GM12873 (cell line): ENCODE measurements around the gene C4orf36.

ENCODE experiments used
- TF ChIP-seq, protein P1 (sequence below): IDR thresholded peaks from 2 replicates; pipeline ENCODE4 v1.5.1; 2012; ENCODE audit warnings: low read depth, mild to moderate bottlenecking, moderate library complexity, low read length, control low read depth; ENCODE audit not compliant: insufficient read depth; ENCODE audit errors: missing control alignments

The C4orf36 gene, protein sequence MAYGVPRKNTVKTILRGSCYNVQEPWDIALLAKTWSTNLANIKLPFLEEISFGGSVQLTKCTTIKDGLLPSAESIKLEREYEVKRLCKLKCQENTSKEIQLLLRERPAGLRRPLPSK

DNA sequence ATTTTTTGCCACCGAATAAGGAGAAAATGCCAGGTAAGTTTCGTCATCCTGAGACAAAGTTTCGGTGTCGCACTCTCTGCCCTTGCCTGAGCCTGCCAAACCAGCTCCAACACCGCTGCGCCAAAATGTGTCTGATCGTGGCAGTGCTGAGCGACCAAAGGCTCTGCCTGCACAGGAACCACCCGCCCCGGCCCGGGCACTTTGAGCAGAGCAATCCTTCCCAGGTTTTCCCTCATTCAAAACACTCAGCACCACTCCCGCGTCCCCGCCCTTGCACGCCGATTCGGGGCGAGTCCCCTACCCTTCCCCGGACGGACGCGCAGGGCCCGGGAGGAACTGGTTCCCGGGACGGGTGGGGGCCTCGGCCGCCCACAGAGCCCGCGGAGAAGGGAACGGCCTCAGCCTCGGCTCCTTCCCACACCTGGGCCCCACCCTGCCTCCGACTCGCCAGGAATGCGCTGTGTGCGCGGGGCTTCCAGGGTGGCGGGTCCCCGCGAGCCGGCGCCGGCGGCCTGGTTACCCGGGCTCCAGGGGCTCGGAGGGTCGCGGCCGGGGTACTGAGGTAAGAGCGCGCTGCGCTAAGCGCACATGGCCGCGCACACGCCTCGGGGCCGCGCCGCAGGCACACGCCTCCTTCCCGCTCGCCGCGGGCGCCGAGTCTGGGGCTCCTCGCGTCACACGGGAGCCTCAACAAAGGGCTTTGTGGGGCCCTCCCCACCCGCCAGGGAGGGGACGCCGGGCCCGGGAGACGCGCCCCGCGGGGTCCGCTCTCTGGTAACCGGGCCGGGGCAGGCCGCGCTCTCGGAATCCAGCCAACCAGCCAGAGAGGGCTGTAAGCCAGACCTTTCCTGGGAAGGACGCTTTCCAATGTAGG lies at the start of gene C4orf36:
C4orf36 (minus strand) TSS at position 661 of the 874 bp plus-strand sequence. CDS start 902 bp downstream, outside the sequence.
- TF ChIP-seq, protein P1, sequence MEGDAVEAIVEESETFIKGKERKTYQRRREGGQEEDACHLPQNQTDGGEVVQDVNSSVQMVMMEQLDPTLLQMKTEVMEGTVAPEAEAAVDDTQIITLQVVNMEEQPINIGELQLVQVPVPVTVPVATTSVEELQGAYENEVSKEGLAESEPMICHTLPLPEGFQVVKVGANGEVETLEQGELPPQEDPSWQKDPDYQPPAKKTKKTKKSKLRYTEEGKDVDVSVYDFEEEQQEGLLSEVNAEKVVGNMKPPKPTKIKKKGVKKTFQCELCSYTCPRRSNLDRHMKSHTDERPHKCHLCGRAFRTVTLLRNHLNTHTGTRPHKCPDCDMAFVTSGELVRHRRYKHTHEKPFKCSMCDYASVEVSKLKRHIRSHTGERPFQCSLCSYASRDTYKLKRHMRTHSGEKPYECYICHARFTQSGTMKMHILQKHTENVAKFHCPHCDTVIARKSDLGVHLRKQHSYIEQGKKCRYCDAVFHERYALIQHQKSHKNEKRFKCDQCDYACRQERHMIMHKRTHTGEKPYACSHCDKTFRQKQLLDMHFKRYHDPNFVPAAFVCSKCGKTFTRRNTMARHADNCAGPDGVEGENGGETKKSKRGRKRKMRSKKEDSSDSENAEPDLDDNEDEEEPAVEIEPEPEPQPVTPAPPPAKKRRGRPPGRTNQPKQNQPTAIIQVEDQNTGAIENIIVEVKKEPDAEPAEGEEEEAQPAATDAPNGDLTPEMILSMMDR, result no peak

DNA sequence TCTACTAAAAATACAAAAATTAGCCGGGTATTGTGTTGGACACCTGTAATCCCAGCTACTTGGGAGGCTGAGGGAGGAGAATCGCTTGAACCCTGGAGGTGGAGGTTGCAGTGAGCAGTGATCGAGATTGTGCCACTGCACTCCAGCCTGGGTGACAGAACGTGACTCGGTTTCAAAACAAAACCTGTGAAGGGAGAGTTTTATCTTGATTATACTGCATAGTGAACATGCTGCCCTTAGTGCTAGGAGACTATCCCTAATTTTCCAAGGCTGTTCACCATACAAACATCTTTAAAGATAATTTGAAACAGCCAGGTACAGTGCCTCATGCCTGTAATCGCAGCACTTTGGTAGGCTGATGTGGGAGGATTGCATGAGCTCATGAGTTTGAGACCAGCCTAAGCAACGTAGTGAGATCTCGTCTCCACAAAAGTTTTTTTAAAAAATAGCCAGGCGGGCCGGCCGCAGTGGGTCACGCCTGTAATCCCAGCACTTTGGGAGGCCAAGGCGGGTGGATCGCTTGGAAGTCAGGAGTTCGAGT lies 48.8 kb upstream of the C4orf36 start:
- TF ChIP-seq, protein P1, result no peak

DNA sequence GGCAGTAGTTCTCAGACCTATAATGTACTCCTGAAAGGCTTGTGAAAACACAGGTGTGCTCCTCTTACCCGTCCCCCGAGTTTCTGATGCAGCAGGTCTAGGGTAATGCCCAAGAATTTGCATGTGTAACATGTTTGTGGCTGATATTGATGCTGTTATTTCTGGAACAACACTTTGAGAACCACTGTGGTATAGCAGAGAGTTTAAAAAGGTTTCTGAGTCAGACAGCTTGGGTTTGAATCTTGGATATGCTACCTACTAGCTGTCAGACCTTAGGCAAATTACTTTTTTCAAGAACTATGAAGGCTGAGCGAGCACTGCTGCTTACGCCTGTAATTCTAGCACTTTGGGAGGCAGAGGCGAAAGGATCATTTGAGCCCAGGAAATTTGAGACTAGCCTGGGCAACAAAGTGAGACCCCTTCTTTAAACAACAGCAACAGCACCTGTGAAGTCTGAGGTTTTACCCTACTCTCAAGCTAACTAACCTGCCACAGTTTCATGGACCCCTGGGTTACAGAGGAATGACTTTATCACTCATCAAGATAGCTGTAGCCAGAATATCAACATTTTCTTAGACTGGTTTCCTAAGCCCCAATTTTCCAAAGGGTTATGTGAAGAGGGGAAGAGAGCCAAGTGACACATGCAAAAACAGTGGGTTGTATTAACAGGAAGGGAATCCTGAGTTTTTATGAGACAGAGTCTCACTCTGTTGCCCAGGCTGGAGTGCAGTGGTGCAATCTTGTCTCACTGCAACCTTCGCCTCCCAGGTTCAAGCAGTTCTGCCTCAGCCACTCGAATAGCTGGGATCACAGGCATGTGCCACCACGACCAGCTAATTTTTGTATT lies 47.7 kb upstream of the C4orf36 start:
- TF ChIP-seq, protein P1, result no peak

DNA sequence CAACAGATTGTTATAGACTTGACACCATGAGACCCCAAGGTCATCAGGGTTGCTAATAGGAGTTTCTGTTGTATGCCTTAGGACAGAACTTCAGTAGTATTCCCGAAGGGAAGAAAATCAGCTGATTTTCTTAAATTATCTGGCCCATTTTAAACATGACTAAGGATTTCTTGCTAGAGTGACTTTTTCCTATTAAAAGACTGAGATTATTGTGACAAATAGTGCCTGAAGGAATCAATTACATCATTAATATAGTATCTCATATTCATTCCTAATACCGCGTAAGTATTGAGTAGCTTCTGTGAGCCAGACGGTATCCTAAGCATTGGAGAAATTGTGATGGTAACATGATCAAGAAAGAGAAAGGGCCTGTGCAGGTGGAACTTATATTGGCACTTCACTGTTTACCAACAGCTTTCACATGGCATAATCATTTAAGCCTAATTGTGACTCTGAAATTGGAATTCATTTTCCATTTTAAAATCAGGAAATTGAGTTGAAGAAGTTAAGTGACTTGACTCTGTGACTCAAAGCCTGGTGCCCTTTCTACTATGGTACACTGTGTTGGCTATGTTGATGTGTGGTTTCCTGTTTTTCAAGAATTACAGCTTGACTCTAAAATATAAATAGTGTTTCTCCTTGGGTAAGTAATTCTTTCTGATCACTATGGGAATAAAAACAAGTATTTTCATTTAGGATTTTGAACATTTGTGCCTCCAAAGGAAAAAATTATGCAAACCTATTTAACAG lies 46.7 kb upstream of the C4orf36 start:
- TF ChIP-seq, protein P1, result no peak

DNA sequence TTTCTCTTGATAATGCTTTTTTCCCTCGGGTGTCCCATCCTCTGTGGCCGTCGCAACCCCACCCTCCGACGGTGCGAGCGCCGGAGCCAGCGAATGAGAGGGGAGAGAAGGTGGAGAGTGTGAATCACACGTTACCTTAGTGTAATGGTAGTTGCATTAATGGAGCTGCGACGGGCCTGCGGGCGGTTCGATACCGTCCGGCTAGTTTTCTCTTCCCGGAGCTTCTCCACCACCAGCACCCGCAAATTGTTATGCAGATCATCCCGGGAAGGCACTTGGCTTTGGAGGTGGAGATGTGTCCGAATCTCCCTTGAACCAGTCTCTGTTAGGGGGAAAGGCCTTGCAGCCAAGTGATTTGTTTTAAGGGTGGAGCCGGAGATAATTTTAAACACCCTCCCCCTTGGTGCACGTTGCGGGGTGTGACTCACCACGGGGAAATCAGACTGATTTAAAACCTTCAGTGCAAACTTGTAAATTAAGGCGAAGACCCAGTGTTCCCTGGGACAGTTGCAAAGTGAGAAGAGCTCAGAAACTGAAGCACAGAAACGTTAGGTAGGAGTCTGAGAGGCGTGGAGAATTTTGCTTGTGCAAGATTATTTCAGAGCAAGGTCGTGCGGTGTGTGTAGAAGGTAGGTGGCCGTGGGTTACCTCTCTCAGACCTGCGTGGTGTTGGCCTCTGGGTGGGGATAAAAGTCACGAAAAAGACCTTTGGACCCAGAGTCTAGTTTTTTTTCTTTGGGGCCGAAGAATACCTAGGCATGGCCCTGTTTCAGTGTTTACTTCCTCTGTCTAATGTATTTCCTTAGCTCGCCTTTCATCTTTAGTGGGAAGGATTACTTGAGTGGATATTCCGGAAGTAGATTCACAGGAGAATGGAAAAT lies 43.9 kb upstream of the C4orf36 start:
- TF ChIP-seq, protein P1, result peak; percentile 29

DNA sequence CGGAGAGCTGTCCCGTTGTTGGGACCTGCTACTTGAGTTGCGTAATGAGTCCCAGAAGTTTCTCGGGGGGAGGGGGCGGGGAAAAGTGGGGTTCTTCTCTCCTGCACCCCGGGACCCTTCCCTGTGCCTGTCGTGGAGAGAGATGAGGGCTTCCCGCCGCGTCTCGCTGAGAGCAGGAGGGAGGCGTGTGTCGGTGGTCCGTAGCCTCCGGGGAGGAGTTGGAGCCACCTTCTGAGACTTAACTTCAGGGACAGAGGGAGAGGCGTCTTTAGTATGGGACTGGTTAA lies 43.3 kb upstream of the C4orf36 start:
- TF ChIP-seq, protein P1, result no peak
